Measurements from ENCODE around the gene DOC2B.
"Not testable (repeated sequence)": the region's sequence is repeated elsewhere in the genome, so short reads cannot be mapped to it uniquely, and the experiment has no call there.

The DOC2B gene

DNA sequence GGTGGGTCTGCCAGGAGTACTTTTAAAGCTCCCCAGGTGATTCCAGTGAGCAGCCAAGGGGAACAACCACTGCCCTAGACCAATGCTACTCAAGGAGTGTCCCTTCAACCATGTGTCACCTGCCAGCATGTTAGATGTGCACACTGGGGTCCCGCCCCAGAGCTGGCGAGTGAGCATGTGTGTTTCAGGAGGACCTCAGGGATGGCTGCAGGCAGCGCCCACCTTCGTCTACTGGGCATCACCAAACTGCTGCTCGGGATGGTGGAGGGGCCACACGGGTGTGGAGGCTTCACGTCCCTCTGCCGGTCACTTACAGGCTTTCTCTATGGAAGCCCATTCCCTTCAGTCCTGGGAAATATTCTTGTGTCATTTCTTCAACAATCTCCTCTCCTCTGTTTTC, 29.0 kb upstream of the DOC2B start:
- no peak for DNase-seq

DNA sequence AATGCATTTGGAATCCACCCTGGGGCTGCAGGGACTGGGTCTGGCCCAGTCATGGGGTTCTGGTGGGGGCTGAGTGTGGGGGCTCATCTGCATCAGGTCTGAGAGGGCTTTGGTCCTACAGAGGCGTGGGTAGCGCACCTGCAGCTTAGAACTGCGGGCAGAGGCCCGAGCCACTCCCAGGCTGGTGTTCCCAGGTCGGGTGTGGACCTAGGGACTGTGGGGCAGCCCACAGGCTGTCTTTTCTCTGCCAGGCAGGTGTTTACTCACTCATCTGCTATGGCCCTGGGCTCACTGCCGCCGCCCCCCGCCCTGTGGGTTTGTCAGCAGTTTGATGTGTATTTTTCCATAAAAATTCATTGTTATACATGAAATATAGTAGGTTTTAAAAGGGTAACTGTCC, 27.0 kb upstream of the DOC2B start:
- DNase-seq: no peak

DNA sequence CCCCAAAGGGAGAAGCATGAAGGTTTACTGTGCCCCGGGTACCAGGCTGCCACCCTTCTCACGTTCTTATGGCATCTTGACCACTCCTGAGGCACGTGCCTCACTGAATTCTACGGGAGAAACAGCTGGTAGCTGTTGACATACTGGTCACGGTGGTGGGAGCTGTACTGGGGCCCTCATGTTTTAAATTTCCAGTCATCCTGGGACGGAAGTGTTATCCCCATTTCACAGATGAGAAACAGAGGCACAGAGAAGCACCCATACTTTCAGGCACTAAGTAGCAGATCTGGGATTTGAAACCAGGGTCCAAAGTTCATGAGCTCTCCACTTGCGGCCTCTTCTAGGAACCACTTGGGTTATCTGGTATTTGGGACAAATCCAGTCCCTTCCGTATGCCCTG, 26.3 kb upstream of the DOC2B start:
- no peak for DNase-seq

DNA sequence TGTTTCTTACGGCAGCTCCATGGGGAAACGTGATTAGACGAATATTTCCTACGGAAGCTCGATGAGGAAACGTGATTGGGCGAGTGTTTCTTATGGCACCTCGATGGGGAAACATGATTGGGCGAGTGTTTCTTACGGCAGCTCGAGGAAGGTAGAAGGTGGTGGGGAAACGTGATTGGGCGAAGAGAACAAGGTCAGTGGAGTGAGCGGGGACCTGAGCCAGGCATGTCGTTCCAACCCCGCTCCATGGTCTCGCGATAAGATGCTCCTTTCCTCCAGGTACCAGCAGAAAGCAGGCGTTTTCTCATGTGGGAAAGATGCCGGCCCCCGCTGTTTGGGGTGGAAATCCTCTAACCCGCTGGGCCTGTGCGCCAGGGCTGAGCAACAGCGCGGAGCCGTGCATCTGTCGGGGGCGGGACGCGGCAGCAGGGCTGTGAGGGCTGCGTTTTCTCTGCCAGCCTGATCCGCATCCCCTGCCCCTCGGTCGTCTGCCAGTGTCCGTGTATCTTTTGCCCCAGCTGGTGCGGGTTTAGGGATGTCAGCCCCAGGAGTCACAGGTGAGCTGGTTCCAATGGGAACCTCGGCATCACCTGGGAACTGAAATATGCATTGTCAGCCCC, 25.6 kb upstream of the DOC2B start:
- DNase-seq: no peak

DNA sequence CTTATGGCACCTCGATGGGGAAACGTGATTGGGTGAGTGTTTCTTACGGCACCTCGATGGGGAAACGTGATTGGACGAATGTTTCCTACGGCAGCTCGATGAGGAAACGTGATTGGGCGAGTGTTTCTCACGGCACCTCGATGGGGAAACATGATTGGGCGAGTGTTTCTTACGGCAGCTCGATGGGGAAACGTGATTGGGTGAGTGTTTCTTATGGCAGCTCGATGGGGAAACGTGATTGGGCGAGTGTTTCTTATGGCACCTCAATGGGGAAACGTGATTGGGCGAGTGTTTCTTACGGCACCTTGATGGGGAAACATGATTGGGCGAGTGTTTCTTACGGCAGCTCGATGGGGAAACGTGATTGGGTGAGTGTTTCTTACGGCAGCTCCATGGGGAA, 25.0 kb upstream of the DOC2B start:
- not testable (repeated sequence) for DNase-seq

DNA sequence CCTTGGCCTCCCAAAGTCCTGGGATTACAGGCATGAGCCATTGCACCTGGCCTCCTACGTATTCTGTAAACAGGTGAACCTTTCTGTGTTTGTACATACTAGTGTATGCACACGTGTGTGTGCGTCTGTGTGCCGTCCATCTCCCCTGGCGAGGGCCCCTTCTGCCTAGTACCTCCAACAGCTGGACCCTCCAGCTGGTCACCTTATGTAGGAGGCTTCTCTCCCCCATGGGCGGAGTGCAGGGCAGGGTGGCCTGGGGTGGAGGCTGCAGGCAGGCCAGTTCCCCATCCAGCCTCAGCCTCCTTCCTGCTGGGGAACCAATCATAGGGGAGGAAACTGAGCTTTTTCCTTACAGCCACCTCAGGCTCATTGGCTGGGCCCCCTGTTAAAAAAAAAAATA, 24.4 kb upstream of the DOC2B start:
- no peak for DNase-seq

DNA sequence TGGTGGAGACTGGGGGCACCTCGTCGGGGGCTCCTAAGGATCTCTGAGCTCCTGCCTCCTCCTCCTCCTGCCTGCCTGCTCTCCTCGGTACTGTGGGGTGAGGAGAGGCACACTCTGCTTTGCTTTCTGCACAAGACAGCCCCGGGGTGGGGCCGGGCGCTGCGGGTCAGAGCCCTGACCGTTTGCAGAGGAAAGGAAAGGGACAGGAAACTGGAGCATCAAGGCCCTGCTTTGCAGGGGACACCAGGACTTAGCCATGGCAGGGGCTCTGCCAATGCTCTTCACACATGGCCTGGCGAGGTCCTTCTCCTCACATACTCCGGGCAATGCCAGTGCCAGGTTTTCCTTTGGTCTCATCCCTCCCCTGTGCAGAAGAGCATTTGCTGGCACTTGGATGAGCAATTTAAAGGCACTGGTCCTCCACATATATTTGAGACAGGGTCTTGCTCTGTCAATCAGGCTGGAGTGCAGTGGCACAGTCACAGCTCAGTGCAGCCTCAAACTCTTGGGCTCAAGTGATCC, 23.8 kb upstream of the DOC2B start:
- no peak for DNase-seq

DNA sequence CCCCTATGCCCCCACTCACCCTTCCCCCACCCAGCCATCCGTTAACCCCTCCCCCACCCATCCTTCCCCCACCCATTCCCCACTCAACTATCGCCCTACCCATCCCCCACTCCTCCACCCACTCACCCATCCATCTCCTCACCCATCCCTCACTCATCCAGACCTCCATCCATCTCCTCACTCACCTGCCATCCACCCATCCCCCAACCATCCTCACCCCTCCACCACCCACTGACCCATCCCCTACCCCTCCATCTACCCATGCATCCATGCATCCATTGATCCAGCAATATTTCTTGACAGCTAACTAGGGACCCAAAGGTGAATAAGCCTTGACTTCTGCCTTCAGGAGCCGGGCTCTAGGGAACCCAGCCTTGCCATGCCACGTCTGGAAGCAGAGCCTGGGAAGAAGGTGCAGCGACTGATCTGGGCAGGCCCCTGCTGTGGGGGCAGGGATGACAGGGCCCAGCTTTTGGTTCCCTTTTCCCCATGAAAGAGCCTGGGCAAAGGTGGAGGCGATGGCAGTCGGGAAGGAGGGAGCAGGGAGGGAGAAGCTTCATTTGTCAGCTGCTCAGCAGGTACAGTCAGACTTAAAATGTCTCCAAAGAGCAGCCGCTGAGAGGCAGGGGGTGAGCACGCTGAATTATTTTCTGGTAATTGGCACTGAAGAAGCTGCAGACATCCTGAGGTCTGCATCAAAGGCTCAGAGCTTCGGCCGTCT, 23.1 kb upstream of the DOC2B start:
- DNase-seq: no peak

DNA sequence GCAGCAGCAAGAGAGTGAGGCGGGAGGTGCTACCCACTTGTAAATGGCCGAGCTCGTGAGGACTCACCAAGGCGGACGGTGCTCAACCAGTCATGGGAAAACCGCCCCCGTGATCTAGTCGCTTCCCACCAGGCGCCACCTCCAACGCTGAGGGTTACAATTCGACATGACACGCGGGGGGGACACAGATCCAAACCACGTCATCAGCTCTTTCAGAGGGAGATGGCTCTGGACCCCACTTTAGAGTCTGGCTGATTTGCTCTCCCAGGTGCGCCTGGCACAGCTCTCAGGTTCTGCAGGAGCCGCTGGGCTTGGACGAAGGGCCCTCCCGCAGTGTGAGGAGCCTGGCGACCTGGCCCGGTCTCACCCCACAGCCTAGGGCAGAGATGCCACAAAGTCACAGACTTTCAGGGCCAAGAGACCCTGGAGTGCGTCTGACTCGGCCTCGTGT, 21.1 kb upstream of the DOC2B start:
- DNase-seq: no peak

DNA sequence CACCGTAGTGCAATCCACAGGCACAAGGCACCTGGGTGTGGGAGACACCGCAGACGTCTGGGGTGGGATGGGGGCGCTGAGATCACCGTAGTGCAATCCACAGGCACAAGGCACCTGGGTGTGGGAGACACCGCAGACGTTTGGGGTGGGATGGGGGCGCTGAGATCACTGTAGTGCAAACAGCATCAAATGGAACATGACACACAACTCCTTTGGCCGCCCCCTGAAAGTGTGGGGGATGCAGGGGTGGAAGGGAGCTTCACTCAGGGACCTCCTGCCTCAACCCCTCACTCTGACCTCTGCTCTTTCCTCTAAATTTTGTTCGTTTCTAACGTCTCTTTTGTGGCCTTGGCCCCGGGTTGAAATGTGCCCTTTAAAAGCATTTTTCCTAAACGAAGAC, 20.3 kb upstream of the DOC2B start:
- not testable (repeated sequence) for DNase-seq

DNA sequence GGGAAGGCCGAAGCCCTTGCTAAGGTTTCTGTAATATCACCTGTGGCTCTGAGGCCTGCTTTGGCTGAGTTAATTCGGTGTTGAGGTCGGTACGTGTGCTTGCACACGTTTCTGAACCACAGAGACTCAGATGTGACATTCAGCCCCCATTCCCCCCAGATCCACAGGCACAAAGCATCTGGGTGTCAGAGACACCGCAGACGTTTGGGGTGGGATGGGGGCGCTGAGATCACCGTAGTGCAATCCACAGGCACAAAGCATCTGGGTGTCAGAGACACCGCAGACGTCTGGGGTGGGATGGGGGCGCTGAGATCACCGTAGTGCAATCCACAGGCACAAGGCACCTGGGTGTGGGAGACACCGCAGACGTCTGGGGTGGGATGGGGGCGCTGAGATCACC, 19.8 kb upstream of the DOC2B start:
- DNase-seq: not testable (repeated sequence)

DNA sequence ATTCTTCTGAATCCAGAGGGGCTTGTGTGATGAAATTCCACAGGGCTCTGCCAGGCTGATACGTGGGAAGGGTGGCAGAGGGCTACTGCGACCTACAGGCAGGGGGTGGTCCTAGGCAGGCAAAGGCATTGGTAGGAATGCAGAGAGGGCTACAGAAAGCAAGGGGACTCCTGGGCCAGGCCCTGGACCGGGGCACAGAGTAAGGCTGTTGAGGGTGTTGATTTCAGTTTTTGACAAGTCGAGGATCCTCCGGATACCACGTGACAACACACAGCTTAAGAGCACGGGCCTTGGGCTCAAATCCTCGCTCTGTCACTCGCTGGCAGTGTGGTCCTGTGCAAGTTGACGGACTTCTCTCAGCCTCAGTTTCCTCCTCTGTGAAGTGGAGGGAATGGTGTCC, 19.1 kb upstream of the DOC2B start:
- no peak for DNase-seq

DNA sequence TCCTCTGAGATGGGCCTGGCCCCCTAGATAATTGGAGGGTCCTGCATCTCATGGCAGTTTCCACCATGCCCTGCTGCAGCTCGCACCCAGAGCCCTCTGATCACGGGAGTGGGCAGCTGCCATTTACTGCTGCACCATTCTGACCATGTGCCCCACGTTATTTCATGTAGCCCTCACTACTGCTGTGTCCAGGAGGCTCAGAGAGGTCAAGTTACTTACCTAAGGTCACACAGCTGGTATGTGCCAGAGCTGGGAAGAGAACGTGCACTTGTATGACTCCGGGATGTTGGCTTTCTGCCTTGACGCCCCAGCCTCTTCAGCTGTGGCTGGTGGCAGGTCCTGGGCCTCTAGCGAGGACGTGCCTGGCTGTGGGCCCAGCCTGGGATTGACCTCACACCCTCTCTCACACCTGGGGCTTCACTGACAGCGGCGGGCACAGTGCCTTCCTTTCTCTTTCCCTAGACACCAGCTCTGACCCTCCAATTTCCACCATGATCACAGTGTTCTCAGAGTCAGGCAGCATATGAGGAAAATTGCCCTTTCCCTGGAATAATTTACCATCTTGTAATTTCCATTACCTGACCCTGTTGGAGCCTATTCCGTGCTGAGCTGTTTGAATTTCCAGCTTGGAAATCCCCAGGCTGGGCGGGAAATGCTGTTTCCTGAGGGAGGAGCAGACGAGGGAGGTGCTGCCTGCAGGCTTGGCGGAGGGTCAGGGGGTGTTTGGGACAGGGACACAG, 18.5 kb upstream of the DOC2B start:
- no peak for DNase-seq

DNA sequence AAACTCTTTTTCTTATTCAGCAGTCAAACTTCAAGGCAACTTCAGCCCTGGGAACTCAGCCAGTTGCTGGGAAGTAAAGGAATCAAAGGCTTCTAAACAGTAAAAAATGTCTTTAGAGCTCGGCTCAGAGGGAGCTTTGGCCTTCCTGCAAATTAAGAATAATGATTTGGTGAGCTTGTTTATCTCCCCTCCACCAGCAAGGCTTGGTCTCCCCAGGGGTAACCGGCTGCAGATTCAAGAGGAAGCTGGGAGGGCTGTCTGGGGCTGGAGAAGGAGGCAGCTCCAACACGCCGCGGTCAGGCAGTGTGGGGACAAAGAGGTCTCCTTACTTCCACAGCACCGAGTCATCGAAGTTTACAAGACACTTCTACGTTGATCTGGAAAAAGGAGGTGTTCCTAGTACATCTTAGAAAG, 17.7 kb upstream of the DOC2B start:
- DNase-seq: no peak

DNA sequence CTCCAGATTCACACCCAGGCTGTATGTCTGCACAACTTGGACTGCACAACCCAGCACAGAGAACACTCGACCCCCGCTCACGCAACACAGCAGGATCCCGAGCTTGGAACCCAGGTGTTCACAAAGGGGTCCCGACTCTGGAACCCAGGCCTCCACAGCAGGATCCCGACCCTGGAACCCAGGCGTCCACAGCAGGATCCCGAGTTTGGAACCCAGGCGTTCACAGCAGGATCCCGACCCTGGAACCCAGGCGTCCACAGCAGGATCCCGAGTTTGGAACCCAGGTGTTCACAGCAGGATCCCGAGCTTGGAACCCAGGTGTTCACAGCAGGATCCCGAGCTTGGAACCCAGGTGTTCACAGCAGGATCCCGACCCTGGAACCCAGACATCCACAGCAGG, 16.8 kb upstream of the DOC2B start:
- DNase-seq: not testable (repeated sequence)

DNA sequence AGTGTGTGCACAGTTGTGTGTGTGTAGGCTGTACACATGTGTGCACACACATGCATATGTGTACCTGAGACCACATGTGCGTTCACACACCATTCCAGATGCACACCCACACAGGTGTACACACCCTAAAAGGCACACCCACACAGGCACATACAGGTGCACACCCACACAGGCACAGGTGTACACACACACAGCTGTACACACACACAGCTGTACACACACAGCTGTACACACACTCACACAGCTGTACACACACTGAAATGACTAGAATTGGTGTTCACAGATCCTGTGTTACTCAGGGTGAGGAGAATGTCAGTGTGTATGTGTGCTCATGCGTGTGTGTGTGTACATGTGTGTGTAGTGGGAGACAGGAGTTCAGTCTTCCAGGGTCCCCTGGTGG, 15.9 kb upstream of the DOC2B start:
- no peak for DNase-seq

DNA sequence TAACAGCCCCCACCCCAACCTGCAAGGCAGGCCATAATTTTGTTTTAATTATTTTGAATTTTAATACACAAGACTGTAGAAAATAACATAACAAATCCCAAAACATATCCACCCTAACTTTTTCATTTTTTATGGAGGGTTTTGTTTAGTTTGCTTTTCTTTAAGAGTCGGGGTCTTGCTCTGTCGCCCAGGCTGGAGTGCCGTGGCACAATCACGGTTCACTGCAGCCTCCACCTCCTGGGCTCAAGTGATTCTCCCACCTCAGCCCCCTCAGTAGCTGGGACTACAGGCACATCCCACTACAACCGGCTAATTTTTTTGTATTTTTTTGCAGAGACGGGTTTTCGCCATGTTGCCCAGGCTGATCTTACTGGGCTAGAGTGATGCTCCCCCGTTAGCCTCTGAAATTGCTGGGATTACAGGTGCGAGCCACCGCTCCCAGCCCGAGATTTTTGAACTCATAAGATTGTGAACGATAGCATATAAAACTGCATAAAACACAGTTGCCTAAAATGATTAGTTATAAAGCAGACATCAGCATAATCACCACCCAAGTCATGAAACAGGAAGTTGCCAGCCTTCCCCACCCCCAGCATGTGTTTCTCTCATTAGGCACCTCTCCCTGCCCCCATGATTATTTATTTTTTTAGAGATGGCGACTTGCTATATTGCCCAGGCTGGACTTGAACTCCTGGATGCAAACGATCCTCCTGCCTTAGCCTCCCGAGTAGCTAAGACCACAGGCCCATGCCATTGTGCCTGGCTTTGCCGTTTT, 13.6 kb upstream of the DOC2B start:
- DNase-seq: peak; percentile 2 to 7

DNA sequence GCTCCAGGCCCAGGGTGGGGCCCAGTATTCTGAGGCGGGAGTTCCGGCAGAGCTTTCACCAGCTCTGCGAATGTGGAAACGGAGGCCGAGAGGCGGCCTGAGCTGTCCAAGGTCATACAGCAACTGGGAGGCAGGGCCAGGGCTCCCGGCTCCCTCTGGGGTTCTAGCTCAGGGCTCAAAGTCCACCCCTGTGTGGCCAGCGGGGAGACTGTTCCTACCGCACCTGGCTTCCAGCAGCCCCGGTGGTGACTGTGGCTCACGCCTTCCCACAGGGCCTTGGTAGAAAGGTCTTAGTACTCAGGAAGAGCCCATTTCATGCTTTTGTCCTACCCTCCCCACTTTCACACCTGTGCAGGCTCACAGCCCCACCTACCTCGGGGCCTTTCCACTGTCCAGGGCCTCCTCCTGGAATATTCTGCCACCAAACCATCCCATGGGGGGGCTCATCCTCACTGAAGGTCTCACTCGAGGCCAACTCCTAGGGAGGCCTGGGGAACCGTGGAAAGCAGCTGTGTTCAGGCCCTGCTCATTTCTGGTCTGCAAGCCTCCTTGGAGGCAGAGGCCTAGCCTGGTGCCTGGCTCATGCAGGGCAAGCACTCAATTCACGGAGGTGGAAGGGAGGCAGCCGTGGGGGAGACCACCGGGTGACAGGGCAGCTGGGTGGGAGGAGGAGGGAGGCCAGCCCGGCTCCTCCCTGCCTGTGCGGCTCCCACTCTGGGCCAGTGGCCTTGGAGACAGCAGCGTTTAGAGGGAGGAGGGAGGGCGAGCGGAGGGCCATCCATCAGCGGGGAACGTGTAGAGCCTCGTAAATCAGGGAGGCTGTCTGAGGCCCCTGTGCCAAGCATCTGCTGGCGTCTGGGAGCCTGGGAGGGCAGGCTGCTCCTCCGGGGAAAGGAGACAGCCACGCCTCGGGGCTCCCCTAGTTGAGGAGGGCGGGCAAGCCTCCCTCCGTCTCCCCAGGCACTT, 12.7 kb upstream of the DOC2B start:
- DNase-seq: no peak

DNA sequence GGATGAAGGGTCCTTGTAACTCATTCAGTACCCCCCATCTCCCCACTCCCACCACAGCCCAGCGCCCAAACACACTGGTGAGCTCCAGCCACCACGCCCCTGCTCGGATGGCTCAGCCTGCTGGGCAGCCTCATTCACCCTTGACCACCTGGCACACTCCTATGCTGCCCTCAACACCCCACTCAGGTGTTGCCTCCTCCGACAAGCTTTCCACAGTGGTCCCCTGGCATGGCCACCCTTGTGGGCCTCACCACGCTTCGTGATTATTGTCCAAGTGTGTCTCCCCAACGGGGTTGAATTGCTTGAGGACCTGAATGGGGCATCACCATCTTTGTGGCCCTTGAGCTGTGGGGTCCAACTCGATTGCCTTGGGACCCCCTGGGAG, 12.0 kb upstream of the DOC2B start:
- no peak for DNase-seq

DNA sequence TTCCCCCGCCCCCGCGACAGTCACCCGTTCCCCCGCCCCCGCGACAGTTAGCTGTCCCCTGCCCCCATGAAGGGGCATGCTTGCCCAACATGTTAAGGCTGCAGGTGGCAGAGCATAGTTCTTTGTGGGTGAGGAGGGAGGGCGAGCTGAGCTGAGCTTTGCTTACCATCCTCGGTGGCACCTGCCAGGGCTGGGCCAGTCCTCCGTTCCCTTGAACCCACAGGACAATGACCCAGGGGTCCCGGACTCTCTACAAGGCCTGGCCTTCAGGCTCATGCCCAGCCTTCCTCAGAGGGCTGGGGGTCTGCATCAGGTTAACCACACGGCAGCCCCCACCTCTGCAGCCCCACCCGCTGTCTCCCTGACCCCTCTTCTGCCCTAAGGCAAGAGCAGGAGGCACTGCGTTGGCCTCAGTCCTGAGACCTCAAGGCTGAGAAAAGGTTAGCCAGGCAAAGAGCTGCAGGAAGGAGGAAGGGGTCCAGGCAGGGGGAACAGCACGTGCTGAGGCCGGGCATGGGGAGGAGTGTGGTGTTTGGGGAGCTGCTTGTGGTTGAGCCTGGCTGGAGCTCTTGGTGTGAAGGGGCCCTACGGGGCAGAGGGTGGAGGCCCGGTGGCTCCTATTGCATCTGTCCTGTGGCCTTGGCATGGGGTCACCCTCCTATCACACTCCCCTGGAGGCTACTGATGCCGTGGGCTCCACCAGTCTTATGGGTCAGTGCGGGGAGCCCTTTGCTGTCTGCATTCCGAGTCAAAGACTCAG, 11.4 kb upstream of the DOC2B start:
- no peak for DNase-seq

DNA sequence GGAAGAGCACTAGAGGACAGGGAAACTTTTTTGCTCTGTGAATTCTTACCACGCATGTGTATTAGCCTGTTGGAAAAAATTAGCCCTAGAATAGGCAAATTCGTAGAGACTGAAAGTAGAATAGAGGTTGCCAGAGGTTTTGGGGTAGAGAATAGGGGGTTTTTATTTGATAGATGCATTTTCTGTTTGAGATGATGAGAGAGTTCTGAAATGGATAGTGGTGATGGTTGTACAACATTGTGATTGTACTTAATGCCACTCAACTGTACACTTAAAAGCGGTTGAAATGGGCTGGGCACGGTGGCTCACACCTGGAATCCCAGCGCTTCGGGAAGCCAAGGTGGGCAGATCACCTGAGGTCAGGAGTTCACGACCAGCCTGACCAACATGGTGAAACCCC, 8.0 kb upstream of the DOC2B start:
- DNase-seq: no peak
